Panc1 (cell line): ENCODE results near the gene INMT. TPM values are rescaled to one million over a fixed set of nuclear protein-coding genes. Genes with fewer than 3 reads are reported as not detected.

Experiments
- ATAC-seq: fragments of 200-7000 bp; cut with Tn5 transposase; 2 replicates; pipeline ENCODE4 v1.9.1; 2020; ENCODE audit warnings: mild to moderate bottlenecking, moderate library complexity
- BruUV-seq: library from RNA; stranded (reverse); fragments of 400-500 nt; replicated peaks from 2 replicates; lab custom pipeline; 2021; lab: Mats Ljungman, UMichigan
- CTCF ChIA-PET: fragments of 300-600 bp; sonication (Branson Sonifier 250); formaldehyde crosslinking; loops from one replicate; lab custom pipeline; 2022; ENCODE audit warnings: antibody characterized with exemption; lab: Charles Lee
- POLR2A ChIA-PET: fragments of 300-600 bp; sonication (Branson Sonifier 250); formaldehyde crosslinking; loops from one replicate; lab custom pipeline; 2022; ENCODE audit warnings: antibody characterized with exemption; lab: Charles Lee
- DNase-seq: peaks from one replicate; pipeline ENCODE4 v3.0.0-alpha.2; 2010; ENCODE audit warnings: low read depth, low spot score
- H3K27ac ChIP-seq: 2 replicates; pipeline ENCODE4 v1.5.1; 2011; ENCODE audit warnings: mild to moderate bottlenecking, low read length, inconsistent platforms
- H3K27me3 ChIP-seq: fragments of 200-500 bp; sonication (Bioruptor generic); 2 replicates; pipeline ENCODE4 v1.6.0; 2014; ENCODE audit warnings: low read length, inconsistent platforms; ENCODE audit not compliant: control insufficient read depth, insufficient read depth
- H3K36me3 ChIP-seq: fragments of 200-500 bp; sonication (Bioruptor generic); 2 replicates; pipeline ENCODE4 v1.5.1; 2014; ENCODE audit warnings: inconsistent platforms, mild to moderate bottlenecking, low read length, moderate library complexity; ENCODE audit not compliant: control insufficient read depth, insufficient read depth
- H3K4me1 ChIP-seq: 2 replicates; pipeline ENCODE4 v1.5.1; 2011; ENCODE audit warnings: inconsistent platforms, mild to moderate bottlenecking, low read length, moderate library complexity; ENCODE audit not compliant: control insufficient read depth, insufficient read depth
- H3K4me3 ChIP-seq, 2 experiments: 2 replicates each; pipeline ENCODE4 v1.5.1; 2011 to 2012; ENCODE audit warnings: low read depth in 2 of 2, low read length in 2 of 2, mild to moderate bottlenecking in 2 of 2, inconsistent platforms in 1 of 2, moderate library complexity in 1 of 2
- H3K9me3 ChIP-seq: fragments of 200-500 bp; sonication (Bioruptor generic); 2 replicates; pipeline ENCODE4 v1.5.1; 2014; ENCODE audit warnings: low read depth, mild to moderate bottlenecking, inconsistent platforms, low read length, moderate library complexity; ENCODE audit not compliant: control insufficient read depth, insufficient read depth
- CTCF ChIP-seq: fragments of 450-650 bp; IDR thresholded peaks from 2 replicates; pipeline ENCODE4 v1.5.1; 2017; ENCODE audit warnings: mild to moderate bottlenecking
- POLR2AphosphoS5 ChIP-seq: IDR thresholded peaks from 2 replicates; pipeline ENCODE4 v1.6.1; 2012; ENCODE audit warnings: mild to moderate bottlenecking, low read depth, low read length, moderate library complexity
- REST ChIP-seq, 2 experiments: IDR thresholded peaks; 2 replicates each; pipeline ENCODE4 v1.6.1; 2011 to 2012; ENCODE audit warnings: low read depth in 2 of 2, control low read depth in 1 of 2, low read length in 1 of 2, mild to moderate bottlenecking in 1 of 2, moderate library complexity in 1 of 2; ENCODE audit not compliant: insufficient read depth in 1 of 2
- SIN3A ChIP-seq: IDR thresholded peaks from 2 replicates; pipeline ENCODE4 v1.6.1; 2012; ENCODE audit warnings: low read depth, mild to moderate bottlenecking, low read length, moderate library complexity, borderline replicate concordance; ENCODE audit not compliant: insufficient read depth
- TCF7L2 ChIP-seq: IDR thresholded peaks from 2 replicates; pipeline ENCODE4 v1.6.1; 2011; ENCODE audit warnings: mild to moderate bottlenecking, low read depth, low read length, inconsistent platforms
- in situ Hi-C: cut with HindIII; loops from 2 replicates; pipeline ENCODE4 v1.10.0; 2016; ENCODE audit warnings: low sequenced_read_pairs, low pct_unique_long_range_greater_than_20kb
- intact Hi-C: fragments of 100-400 bp; cut with micrococcal nuclease; formaldehyde crosslinking; loops from one replicate; pipeline ENCODE4 v1.10.0; 2022; ENCODE audit not compliant: unreplicated experiment
- total RNA-seq: library from RNA; stranded (reverse); gene quantifications from one replicate; pipeline ENCODE4 v1.2.1, GENCODE V29; 2021; ENCODE audit not compliant: unreplicated experiment

Gene INMT
- total RNA-seq, 1 experiment from 2014 or later, result 0.13 TPM

GRCh38 chr7:30805931-30806330 is 54.0 kb downstream of the INMT start:
- Histone ChIP-seq H3K4me1 (no peaks in the 10 kb centered on the region; the same call in 1 of the 2 replicates), H3K27me3 (no peaks in the 10 kb centered on the region), H3K9me3 (no peaks in the 10 kb centered on the region), H3K27ac (no peak overlapping the region), H3K36me3 (no peaks in the 10 kb centered on the region), H3K4me3 (no peak overlapping the region)
- TF ChIP-seq POLR2AphosphoS5 (no peak), REST (IDR thresholded peaks at IDR 0.05; ENCODE audit: insufficient read depth in 1 of 2, low read depth in 2 of 2, low read length in 1 of 2) (no peak), CTCF (no peak), SIN3A (no peak), TCF7L2 (no peak)
- ChIA-PET CTCF (no interaction called here), POLR2A (interaction anchor here (1.2 kb wide), 1 partner anchor 11 kb away, joined by 17 read pairs; no protein-coding TSS in a partner anchor)
- intact Hi-C loops, result loop anchor here (10.0 kb wide), 1 partner anchor 99 kb away; no protein-coding TSS in a partner anchor
- no peak for ATAC-seq
- DNase-seq, result no peak
- in situ Hi-C loops, result no loop called here
- no TSS peak for BruUV-seq

Other genes starting within 250 kb of the INMT start
- 52.2 TPM for gene GGCT, start 247.3 kb upstream of the INMT start, total RNA-seq
- 271 TPM for gene GARS1, start 157.3 kb upstream of the INMT start, total RNA-seq
- gene CRHR2, start 69.7 kb upstream of the INMT start, total RNA-seq, result not detected
- gene MINDY4, start 19.3 kb downstream of the INMT start, total RNA-seq, result 6.2 TPM
- 0.57 TPM for gene AQP1, start 159.7 kb downstream of the INMT start, total RNA-seq
- gene GHRHR, start 211.8 kb downstream of the INMT start, total RNA-seq, result not detected